HepG2 (cell line): ENCODE results near the gene YIPF3. TPM values are rescaled to one million over a fixed set of nuclear protein-coding genes. Genes with fewer than 3 reads are reported as not detected.

ENCODE experiments used
- CCDC6 ChIP-seq: sonication (generic); formaldehyde crosslinking; IDR thresholded peaks from 2 replicates; pipeline ENCODE4 v1.8.1; 2022; ENCODE audit warnings: mild to moderate bottlenecking, missing genetic modification reagents, moderate library complexity
- CEBPB ChIP-seq: IDR thresholded peaks from 2 replicates; pipeline ENCODE4 v1.6.1; 2011; ENCODE audit warnings: low read depth, low read length, improper control_type of control experiment, borderline replicate concordance
- CREB1 ChIP-seq, 2 experiments: fragments of 450-650 bp in 1 of 2; IDR thresholded peaks; 2 replicates each; pipeline ENCODE4 v1.6.1; 2016 to 2017; ENCODE audit warnings: control low read depth in 1 of 2, mild to moderate bottlenecking in 1 of 2, missing compliant biosample characterization in 1 of 2, missing genetic modification characterization in 1 of 2
- ERF ChIP-seq: IDR thresholded peaks from 2 replicates; pipeline ENCODE4 v1.6.1; 2018; ENCODE audit warnings: missing biosample characterization, missing genetic modification reagents
- FOXA3 ChIP-seq: IDR thresholded peaks from 2 replicates; pipeline ENCODE4 v1.6.1; 2016; ENCODE audit warnings: missing genetic modification reagents, missing compliant biosample characterization
- HES4 ChIP-seq: sonication (generic); formaldehyde crosslinking; IDR thresholded peaks from 2 replicates; pipeline ENCODE4 v1.9.0; 2021; ENCODE audit warnings: mild to moderate bottlenecking, missing genetic modification reagents, borderline replicate concordance
- NFYC ChIP-seq: IDR thresholded peaks from 2 replicates; pipeline ENCODE4 v1.6.1; 2016; ENCODE audit warnings: missing genetic modification reagents, missing compliant biosample characterization
- RBM22 ChIP-seq: fragments of 200-400 bp; formaldehyde crosslinking; optimal IDR thresholded peaks from 2 replicates; pipeline ENCODE3; 2017; ENCODE audit warnings: mild to moderate bottlenecking, low read length, moderate library complexity
- RBM39 ChIP-seq: fragments of 200-400 bp; formaldehyde crosslinking; IDR thresholded peaks from one replicate; pipeline ENCODE4 v1.6.1; 2018; ENCODE audit warnings: antibody characterized with exemption, mild to moderate bottlenecking, low read depth, low read length; ENCODE audit not compliant: poor library complexity, severe bottlenecking
- ZGPAT ChIP-seq: IDR thresholded peaks from 2 replicates; pipeline ENCODE4 v1.6.1; 2016; ENCODE audit warnings: mild to moderate bottlenecking
- ZNF407 ChIP-seq: sonication (generic); formaldehyde crosslinking; IDR thresholded peaks from one replicate; pipeline ENCODE4 v1.5.1; 2020; ENCODE audit warnings: mild to moderate bottlenecking, missing genetic modification reagents; ENCODE audit errors: not compliant biosample characterization
- ZNF446 ChIP-seq: sonication (generic); formaldehyde crosslinking; IDR thresholded peaks from 2 replicates; pipeline ENCODE4 v1.5.0; 2020; ENCODE audit warnings: mild to moderate bottlenecking, missing genetic modification reagents
- ZNF589 ChIP-seq: sonication (generic); formaldehyde crosslinking; conservative IDR thresholded peaks from 2 replicates; pipeline ENCODE4 v1.8.0; 2022; ENCODE audit warnings: mild to moderate bottlenecking, moderate library complexity, missing genetic modification reagents
- ZSCAN20 ChIP-seq: sonication (generic); formaldehyde crosslinking; IDR thresholded peaks from 2 replicates; pipeline ENCODE4 v1.4.0; 2020; ENCODE audit warnings: missing genetic modification reagents, mild to moderate bottlenecking, borderline replicate concordance
- polyA plus RNA-seq, 8 experiments: library from polyadenylated mRNA; depleted of rRNA in 3 of 8; stranded (reverse) in 7 of 8; unstranded in 1 of 8; fragments of >200 nt; fragmentation: Illumina TruSeq in 4 of 8; extraction: Trizol in 4 of 8; gene quantifications; 2 replicates each; pipeline versions ENCODE4 v1.2.1 to v1.2.3, GENCODE V29; 2011 to 2016; ENCODE audit warnings: low read depth in 4 of 8, missing spikeins in 1 of 8, mixed read lengths in 1 of 8; ENCODE audit not compliant: insufficient read depth in 1 of 8
- total RNA-seq, 5 experiments: library from RNA; depleted of rRNA; stranded (reverse); fragments of >200 nt; fragmentation: Illumina TruSeq; extraction: Trizol; gene quantifications; 2 replicates each; pipeline ENCODE4 v1.2.3, GENCODE V29; 2016; ENCODE audit warnings: low read depth in 1 of 5

The YIPF3 gene
- total and polyA plus RNA-seq, 2 of the 13 experiments (the other 11 are each of a cell fraction or from before 2014, with no cell fraction given): 107 to 206 TPM

- TF ChIP-seq ERF (CRISPR knock-in tag) (0 out of 2 replicates have a peak, but pooled peaks have one; percentile 50), ZGPAT (CRISPR knock-in tag) (peak; percentile 45; the same call in 1 of the 2 replicates), RBM22 (peak; percentile 98), CEBPB (no peak), NFYC (CRISPR knock-in tag) (no peak), HES4 (peak; percentile 56; the same call in 1 of the 2 replicates), ZNF589 (no peak), RBM39 (peak; percentile 87), ZSCAN20 (CRISPR knock-in tag) (no peak), ZNF446 (peak; percentile 85; the same call in 1 of the 2 replicates), CCDC6 (CRISPR knock-in tag) (peak; percentile 51; the same call in 1 of the 2 replicates), FOXA3 (peak; percentile 34; the same call in 1 of the 2 replicates), ZNF407 (CRISPR knock-in tag) (peak; percentile 42), CREB1 (IDR thresholded peaks at IDR 0.05) (peak; percentile 76; the same call in 1 of the 2 replicates), CREB1 (CRISPR knock-in tag; IDR thresholded peaks at IDR 0.05) (no peak)
Observed at GRCh38 chr6:43509984-43510826, 6.5 kb downstream of the YIPF3 start, which contains the start of gene LRRC73 (continued).
